Dermis blood vessel endothelial cell (primary cell): ENCODE results near the gene SELENOT. TPM values are rescaled to one million over a fixed set of nuclear protein-coding genes. Genes with fewer than 3 reads are reported as not detected.
"Not testable (repeated sequence)": the region's sequence is repeated elsewhere in the genome, so short reads cannot be mapped to it uniquely, and the experiment has no call there.

Source experiments
- DNase-seq: peaks from one replicate; pipeline ENCODE4 v3.0.0; 2010
- total RNA-seq: library from RNA; depleted of rRNA; stranded (reverse); fragments of >200 nt; gene quantifications from 2 replicates; pipeline ENCODE4 v1.2.3, GENCODE V29; 2014

Gene SELENOT
- total RNA-seq, 1 donor from 2014 or later: 151 TPM

DNA sequence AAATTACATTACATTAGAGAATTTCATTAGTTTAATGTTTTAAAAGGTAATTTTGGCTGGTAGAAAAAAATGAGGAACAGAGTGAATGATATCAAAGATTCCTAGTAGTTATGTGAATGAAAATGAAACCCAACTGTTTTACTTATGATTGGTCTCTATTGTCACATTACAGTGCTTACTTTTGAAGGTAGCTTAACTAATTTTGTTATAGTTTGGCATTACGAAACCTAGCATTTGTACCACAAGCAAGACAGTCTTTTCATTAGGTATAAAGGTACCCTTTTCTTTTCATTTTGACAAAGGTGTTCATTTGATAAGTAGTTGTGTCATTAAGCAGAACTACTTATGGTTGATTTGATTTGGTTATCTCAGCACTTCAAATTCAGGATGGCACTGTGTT lies 6.9 kb downstream of the SELENOT start:
- no peak for DNase-seq

DNA sequence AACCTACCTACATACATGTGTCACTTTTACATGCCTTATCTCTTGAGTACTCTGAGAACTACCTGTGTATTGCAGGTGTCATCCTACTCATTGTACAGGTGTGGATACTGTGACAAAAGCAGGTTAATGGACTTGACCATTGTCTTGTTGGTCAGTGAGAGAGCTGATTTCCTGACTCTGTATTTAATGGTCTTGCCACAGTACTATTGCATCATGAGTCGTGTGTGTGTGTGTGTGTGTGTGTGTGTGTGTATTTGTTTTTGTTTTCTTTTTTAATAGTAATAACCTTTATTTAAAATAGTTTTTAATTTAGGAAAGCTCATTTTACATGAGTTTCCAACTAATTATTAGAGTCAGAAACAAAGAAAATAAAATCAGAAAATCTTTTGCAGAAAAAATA lies 7.7 kb downstream of the SELENOT start:
- DNase-seq: no peak

DNA sequence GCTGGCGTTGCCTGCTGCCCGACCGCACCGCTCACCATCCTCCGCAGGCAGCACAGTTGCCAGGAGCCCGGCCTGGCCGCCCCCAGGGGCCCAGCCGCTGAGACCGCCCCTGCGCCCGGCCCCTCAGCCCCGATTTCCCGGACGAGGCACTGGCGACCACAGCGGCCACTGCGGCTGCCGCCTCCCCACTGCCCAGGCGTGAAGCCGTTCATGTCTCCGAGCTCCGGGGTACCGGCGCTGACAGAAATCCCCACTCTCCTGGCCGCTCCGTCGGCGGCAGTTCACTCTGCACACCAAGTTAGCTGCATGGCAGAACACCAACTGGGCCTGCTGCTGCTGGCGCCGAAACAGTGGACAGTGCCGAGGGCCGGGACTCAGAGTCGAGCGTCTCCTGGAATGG lies 8.5 kb downstream of the SELENOT start:
- no peak for DNase-seq

DNA sequence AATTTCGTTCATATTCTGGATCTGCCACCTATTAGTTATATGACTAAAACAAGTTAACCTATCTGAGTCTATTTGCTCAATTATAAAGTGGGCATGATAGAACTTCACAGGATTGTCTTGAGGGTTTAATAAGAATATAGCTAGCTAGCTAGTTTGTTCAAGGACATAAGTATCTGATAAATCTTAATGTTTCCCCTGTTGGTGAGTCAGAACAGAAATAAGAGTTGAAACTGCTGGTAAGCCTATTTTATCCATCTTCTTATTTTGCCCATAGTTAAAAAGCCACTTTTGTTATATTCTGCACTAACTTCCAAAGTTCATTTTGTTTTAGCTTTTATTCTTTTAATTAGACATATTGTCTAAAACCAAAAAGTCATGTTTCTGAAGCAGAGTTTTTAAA lies 9.4 kb downstream of the SELENOT start:
- DNase-seq: no peak

DNA sequence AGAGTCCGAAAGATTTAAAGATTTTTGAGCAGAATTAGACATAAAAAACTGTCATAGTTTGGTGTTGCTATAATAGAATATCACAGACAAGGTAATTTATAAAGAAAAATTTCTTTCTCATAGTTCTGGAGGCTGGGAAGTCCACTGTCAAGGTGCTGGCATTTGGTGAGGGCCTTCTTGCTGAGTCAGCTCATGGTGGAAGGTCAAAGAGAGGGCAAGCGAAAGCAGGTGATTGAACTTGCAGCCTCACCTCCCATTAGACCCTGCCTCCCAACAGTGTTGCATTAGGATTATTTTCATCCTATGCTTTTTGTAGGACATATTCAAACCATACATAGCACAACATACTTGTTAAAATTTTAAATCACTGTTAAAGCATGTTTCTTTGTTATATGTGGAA lies 9.9 kb downstream of the SELENOT start:
- no peak for DNase-seq

DNA sequence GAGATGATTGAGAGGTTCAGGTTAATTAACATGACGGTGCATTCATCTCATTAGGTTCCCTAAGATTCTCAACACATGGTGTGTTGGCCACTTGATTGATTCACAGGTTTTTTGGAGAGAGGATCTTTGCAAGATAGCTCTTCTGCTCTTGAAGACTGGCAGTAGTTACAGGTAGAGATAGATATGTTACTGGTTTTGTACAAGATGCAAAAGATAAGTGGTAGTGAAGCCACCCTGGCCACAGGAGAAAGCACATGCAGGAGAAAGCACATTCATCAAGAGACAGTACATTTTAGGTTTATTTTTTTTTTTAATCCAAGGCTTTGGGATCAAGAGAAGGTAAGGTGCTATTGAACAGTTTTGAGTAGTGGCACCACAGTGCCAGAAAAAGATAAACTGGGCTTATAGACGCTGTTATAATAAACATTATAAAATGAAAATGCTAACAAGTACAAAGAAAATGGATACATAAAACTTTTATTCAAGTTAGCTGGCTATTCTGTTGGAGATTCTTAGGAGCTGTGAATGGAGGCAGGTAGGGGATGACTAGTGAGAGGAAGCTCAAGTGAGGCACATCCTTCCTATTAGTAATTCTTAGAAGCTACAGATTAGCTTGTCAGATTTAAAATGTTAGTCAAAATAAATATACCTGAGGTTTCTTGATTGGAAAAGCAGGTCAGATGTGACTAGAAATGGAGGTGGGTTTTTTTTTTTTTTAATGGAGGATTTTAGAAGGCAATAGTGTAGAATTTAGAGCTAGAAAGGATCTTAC lies 10.8 kb downstream of the SELENOT start:
- DNase-seq: peak; percentile 50

DNA sequence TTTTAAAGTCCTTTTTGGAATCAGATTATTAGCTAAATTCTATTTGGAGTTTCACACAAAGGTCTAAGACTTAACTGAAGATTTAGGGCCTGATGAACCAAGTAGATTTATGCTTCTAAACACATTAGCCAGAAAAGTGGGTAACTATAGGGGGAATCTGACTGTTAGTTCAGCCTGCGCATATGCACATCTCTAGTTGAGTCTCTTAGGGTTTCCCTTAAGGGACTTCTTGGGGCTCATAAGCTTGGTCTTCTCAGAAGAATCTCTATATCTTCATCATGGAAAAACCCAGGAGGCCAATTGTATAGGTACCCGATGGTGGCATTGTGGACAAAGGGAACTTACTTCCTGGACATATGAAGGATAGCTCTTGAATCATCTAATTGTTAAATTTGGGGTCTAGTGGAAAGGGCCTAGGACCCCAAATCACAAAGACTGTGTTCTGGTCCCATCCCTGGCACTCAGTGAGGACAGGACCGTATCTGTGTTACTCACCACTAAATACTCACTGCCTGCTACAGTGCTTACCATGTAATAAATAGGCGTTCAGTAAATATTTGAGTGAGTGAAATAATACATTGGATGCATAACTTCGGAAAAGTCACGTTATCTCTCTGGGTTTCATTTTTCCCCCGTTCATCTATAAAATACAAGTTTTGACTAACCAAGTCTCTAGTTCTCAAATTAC lies 17.0 kb downstream of the SELENOT start:
- no peak for DNase-seq

DNA sequence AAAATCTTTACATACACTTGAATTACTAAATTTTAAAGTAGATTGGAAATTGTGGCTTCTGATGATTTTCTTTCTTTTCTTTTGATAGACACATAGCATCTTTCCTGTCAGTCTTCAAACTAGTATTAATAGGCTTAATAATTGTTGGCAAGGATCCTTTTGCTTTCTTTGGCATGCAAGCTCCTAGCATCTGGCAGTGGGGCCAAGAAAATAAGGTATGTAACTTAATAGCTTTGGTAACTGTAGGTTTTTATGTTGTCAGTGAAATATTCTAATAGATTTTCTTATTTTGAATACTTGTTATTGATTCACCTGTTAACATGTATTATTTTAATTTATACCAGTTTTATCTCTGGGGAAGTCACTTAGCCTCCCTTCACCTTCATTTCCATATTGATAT lies 19.8 kb downstream of the SELENOT start:
- not testable (repeated sequence) for DNase-seq

DNA sequence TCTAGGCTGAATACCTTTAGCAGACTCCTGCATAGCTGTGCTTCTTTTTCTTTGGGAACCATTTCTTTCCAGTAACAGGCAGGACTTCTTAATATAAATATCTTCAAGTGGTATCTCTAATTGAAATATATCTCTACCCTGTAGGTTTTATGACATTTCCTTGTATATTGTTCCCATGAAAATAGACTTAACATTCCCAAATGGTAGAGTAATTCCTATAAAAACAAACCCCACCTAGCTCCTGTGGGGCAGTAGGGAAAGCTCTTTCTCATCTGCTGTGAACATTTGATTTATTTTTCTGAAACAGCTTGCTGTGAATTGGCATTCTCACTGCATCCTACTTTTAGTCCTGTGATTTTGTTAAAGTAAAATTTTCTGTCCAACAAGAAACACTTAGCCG lies 20.8 kb downstream of the SELENOT start:
- DNase-seq: no peak

DNA sequence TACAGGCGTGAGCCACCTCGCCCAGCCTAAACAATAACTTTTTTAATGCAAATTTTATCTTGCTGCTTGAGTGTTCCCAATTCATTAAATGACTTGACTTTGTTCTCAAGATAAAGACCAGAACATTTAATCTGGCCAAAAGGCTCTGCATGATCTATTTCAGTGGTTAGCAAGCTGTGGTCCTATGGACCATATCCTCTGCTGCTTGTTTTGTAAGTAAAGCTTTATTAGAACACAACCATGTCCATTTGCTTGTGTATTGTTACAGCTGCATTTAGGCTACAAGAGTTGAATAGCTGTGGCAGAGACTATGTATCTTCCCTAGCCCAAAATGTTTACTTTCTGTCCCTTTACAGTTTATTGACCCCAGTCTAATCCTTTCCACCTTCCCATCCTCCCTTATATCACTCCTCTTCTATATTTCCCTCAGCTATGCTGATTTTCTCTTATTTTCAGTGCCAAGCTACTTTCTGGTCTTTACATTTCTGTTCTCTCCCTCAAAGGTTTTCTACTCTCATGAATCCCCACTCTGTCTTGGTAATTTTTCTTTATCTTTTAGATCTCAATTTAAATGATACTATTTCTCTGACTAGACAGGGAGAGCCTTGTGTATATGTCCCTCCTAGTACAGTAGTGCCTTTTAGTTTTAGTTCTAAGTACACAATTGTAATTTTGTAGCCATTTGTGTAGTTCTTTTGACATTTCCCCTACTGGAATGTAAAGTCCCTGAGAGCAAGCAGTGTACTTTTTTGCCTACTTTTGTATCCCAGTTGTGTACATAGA lies 23.2 kb downstream of the SELENOT start:
- DNase-seq: no peak

DNA sequence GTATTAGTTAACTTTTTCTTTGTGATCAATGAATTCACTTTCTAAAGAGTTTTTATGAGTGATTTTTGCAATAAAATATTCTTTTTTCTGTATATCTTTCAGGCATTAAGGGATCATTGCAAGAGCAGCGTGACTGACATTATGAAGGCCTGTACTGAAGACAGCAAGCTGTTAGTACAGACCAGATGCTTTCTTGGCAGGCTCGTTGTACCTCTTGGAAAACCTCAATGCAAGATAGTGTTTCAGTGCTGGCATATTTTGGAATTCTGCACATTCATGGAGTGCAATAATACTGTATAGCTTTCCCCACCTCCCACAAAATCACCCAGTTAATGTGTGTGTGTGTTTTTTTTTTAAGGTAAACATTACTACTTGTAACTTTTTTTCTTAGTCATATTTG lies 24.4 kb downstream of the SELENOT start:
- no peak for DNase-seq

DNA sequence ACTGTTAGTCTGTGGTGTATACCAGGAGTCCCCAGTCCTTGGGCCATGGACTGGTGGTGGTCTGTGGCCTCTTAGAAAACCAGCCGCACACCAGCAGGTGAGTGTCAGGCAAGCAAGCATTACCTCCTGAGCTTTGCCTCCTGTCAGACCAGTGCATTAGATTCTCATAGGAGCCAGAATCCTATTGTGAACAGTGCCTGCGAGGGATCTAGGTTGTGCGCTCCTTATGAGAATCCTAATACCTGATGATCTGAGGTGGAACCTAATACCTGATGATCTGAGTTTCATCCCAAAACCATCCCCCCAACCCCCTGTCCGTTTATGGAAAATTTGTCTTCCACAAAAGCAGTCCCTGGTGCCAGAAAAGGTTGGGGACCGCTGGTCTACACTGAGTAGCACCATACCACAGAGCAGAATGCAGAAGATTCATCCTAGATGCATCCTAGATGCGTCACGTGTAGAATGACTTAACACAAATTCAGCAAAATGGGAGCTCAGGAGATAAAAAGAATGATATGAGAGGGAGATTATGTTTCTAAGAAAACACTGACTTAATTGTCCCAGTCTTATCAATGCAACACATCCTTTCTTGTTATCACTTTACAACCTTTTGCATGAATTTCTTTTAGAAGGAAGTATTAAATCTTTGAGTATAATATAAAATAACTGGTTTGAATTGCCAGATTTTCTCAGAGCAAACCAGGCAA lies 28.5 kb downstream of the SELENOT start:
- DNase-seq: no peak

DNA sequence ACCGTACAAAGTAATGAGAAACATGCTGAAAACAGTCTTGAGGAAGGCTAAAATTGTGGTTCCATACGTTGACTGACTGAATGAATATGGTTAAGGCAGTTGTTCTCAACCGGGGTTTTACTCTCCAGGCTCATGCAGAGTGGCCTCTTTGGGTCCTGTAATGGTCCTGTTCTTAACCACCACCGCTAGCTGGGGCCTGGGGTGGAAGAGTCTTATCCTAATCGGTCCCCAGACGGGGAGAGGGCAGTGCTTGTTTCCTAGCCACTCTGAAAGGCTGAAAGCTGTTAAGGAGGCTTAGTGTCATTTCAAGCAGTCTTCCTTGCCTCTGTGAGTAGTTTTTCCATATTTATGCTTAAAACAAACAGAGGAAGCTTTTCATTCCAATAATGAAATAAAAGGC lies 32.0 kb downstream of the SELENOT start:
- peak; percentile 13 for DNase-seq

DNA sequence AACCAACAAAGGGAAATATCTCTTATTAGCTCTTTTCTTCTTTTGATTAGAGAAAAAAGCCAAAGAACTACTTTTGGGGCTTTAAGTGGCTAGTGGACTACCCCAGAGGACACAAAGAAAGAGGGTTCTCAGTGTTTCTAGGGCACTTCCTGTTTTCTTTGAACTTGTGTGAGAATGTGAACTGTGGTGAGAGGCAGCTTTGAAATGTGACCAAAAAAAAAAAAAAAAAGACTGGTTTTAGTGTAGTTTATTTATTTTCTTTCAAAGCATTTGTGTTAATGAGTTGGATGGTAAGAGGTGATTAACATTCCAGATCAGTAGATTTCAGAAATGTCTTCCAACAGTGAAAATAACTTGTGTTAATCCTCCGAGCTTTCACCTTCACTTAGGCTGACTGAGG lies 32.4 kb downstream of the SELENOT start:
- DNase-seq: peak; percentile 28

DNA sequence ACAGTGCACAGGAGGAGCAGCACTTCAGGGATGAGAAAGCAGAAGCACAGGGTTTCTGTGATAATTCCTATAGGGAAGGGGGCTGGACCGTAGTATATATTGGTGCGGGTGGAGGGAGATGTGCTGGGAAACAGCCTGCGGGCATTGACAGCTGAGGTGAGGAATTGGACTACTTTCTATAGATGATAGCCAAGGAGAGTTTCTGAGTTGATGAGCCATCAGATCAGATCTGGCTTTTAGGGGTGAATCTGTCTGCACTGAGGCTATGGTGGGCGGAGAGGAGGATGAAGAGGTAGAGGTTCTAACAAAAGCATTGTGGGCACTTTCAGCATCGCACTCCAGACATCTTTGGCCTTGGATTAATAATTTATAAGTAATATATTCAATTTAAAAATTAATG lies 33.1 kb downstream of the SELENOT start:
- no peak for DNase-seq

DNA sequence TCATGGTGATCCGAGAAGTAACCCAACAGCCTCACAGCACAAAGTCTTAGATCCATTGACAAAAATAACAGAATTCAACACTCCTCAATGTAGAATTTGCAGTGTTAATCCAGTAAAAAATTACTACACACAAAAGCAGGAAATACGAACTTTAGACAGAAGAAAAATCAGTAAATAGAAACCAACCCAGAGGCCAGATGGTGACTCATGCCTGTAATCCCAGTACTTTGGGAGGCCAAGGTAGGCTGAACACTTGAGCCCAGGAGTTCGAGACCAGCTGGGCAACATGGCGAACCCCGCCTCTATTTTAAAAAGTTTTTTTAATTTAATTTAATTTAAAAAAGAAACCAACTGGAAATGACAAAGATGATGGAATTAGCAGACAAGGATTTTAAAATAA lies 36.1 kb downstream of the SELENOT start:
- DNase-seq: peak; percentile 4

DNA sequence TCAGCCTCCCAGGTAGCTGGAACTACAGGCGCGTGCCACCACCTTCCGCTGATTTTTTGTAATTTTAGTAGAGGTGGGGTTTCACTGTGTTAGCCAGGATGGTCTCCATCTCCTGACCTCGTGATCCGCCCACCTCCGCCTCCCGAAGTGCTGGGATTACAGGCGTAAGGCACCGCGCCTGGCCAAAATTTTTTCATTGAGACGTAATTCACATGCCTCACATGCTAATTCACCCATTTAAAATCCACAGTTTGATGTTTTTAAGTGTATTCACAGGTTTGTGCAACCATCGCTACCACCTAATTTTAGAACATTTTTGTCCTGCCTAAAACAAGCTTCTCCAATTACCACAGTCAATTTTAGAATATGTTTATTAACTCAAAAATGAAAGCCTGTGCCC lies 37.1 kb downstream of the SELENOT start:
- DNase-seq: no peak

DNA sequence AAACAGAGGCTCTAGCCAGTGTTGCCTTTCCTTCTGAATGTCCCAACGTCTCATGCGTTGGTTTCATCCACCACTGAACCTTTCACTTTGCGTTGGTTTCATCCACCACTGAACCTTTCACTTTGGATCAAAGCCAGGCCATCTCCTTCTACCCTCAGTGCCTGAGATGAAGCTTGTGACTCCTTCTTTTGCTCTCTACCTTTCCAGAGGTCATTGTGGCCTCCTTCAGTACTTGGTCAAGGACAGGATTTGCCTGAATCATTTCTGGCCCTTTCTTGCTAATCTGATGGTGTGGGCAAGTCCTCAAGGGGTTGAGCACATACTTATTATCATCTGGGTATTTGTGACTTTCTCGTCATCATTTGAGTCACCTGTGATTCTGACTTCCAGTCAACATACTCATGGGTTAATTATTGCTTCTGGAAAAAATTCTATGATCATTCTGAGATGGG lies 50.0 kb downstream of the SELENOT start:
- DNase-seq: no peak

DNA sequence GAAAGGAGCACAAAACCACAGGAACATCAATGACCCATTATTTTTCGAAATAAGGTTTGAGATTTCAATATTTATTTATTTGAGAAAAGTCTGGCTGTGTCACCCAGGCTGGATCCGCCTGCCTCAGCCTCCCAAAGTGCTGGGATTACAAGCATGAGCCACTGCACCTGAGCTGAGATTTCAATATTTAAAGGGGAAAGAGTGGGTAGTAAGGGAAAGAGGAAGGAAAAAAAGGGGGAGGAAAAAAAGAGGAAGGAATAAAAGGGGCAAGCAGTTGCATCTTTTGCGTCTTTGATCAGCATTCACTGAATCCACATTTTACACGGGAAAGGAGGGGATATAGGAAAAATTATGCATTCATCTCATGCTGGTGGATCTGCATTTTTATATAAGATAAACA lies 53.2 kb downstream of the SELENOT start:
- no peak for DNase-seq

DNA sequence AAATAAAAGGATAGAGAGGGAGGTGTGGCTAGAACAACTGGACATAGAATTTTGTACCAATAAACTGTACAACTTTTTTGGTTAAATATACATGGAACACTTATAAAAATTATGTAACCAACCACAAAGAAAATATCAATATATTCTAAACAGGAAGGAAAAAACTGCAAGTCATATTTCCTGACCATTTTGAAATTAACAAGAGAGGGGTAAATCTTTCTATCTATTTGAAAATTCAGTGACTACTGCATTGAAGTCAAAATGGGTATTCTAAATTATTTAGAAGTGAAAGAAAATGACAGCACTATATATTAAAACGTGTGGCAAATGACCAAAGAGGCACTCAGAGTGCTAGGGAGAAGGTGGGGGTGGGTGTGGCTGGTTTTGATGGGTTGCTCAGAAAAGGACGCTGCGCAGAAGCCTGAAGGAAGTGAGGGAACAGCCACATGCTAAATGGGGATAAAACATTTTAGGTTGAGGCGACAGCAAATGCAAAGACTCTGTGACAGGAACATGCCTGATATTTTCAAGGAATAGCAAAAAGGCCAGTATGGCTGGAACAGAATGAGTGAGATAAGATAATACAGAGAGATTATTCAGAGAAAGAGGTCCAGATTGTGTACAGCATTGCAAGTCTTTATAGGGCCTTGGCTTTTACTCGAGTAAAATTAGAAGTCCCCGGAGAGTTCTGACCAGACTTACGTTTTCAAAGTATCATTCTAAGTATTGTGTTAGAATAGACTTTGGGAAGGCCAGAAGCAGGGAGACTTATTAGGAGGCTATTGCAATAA lies 59.5 kb downstream of the SELENOT start:
- DNase-seq: no peak

DNA sequence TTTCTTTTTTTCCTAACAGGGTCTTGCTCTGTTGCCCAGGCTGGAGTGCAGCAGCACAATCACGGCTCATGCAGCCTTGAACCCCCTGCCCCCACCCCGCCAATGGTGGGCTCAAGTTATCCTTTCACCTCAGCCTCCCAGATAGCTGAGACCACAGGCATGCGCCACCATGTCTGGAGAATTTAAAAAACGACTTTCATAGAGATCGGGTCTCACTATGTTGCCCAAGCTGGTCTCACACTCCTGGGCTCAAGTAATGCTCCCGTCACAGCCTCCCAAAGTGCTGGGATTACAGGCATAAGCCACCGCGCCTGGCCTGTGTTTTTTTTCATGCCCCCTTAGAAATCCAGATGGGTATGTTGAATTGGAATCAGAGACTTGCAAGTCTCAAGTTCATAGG lies 60.3 kb downstream of the SELENOT start:
- DNase-seq: no peak

DNA sequence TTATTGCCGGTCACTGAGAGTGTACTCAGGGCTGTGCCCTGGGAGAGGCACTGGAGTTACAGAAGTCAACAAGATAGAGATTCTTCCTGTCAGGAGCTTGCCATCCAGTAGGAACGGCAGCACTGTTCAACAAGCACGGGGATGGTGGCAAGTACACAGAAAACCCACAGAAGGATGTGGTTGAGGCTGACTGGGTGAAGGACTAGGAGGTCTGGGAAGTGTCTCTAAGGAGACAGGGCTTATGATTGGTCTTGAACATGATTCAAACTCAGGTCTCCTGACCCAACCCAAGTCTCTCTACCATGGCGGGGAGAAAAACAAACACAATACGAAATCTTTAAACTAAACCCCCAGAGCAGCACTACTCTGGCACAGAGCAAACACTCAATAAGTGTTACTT lies 63.0 kb downstream of the SELENOT start:
- no peak for DNase-seq
